ENCODE measurements around the gene AKR1C1.

- no peak for TF ChIP-seq POLR2A (IDR thresholded peaks at IDR 0.05; ENCODE audit: low read depth, low read length)
- TF ChIP-seq POLR2AphosphoS5 (IDR thresholded peaks at IDR 0.05; ENCODE audit: low read depth, low read length), result no peak
- TF ChIP-seq PAX5 (IDR thresholded peaks at IDR 0.05; ENCODE audit: insufficient read depth, low read length, severe bottlenecking), result no peak
- no peak for TF ChIP-seq TAF1 (IDR thresholded peaks at IDR 0.05; ENCODE audit: low read depth, low read length)
- no peak for TF ChIP-seq SPI1 (IDR thresholded peaks at IDR 0.05; ENCODE audit: low read depth, low read length)
These were observed 25.9 kb upstream of the AKR1C1 start for GRCh38 chr10:4937346-4937745.

Data from GM12891 (cell line).